GM19468 (cell line): ENCODE measurements around the gene PPP2R3B.

ENCODE experiments used
- ATAC-seq: cut with Tn5 transposase; IDR thresholded peaks from one replicate; pipeline ENCODE4 v1.9.1; 2021; ENCODE audit warnings: mild to moderate bottlenecking, moderate library complexity, moderate number of reproducible peaks; ENCODE audit not compliant: unreplicated experiment; ENCODE audit errors: extremely low read depth

Gene PPP2R3B

DNA sequence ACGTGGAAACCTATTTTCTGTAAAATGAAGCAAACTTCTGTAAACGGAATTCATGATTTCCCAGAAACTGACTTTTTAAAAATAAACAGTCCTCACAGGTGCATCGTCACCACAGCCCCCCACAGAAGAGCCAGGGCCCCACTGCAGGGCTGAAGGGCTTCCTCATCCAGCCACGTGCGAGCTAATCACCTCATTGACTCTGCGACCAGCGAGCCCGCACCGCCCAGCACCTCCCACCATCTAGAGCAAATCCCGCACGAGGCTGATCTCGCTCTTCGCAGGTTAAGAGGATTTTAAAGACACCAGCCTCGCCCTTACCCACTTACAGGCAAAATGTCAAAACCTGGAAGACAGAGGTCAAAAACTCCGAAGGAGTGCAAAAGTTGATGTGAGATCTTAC lies 14.8 kb downstream of the PPP2R3B start:
- no peak for ATAC-seq

- no peak for ATAC-seq
Observed at GRCh38 chrX:370963-371745, 15.6 kb downstream of the PPP2R3B start.

GRCh38 chrX:370244-370962 lies 16.3 kb downstream of the PPP2R3B start:
- ATAC-seq = no peak

- ATAC-seq = no peak
Observed at GRCh38 chrX:369563-370101, 17.1 kb downstream of the PPP2R3B start.

GRCh38 chrX:368811-369562 lies 17.7 kb downstream of the PPP2R3B start:
- no peak for ATAC-seq

GRCh38 chrX:367866-368265 lies 18.8 kb downstream of the PPP2R3B start:
- no peak for ATAC-seq

- no peak for ATAC-seq
Observed at GRCh38 chrX:367349-367748, 19.4 kb downstream of the PPP2R3B start.

GRCh38 chrX:363621-364375 lies 22.9 kb downstream of the PPP2R3B start:
- ATAC-seq = no peak

GRCh38 chrX:362937-363620 lies 23.6 kb downstream of the PPP2R3B start:
- ATAC-seq = no peak

GRCh38 chrX:362351-362750 lies 24.4 kb downstream of the PPP2R3B start:
- ATAC-seq = no peak

DNA sequence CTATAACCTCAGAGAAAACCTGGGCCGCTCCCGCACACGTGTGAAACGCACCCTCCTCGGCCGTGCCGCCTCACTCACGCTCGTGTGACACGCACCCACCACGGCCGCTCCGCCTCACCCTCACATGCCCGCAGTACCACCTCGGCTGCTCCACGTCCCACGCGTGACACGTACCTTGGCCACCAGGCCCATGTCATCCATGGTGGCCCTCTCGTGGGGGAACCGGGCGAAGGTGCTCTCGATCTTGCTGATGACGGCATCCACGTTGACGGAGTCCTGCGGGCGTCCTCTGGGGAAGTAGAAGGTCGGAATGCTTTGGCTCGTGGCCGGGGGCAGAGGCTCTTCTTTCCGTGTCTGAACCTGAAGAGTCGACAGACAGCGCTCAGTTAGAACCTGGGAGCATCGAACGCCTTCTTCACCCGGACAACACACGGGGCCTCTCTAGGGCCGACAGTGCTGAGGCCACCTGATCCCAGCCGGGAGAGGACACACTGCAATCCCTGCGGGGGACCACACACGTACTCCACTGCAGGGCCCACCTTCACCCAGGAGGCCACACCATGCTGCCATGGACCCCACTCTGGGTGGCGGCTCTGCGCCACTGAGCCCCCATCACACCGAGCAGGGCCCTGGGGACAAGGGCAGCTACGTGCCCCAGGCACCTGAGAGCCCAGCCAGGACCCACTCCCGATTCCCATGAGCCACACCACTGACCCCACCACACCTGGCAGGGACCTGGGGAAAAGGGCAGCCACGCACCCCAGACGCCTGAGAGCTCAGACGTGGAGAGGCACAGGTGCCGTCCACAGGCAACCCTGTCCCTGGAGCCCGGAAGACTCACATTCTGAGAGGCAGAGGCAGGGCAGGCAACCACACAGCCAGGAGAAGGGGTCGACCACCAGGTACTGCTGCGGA lies 25.2 kb downstream of the PPP2R3B start:
- no peak for ATAC-seq

GRCh38 chrX:360496-361150 lies 26.1 kb downstream of the PPP2R3B start:
- no peak for ATAC-seq

- no peak for ATAC-seq
Observed at GRCh38 chrX:358651-359143, 28.0 kb downstream of the PPP2R3B start.

GRCh38 chrX:357693-358471 lies 28.8 kb downstream of the PPP2R3B start:
- ATAC-seq = no peak

GRCh38 chrX:357035-357692 lies 29.5 kb downstream of the PPP2R3B start:
- no peak for ATAC-seq

GRCh38 chrX:356385-357034 lies 30.2 kb downstream of the PPP2R3B start:
- no peak for ATAC-seq
